Stimulated activated CD8-positive, alpha-beta memory T cell treated with anti-CD3 and anti-CD28 coated beads, Interleukin-4, amount 100 ng/mL, for 1 hour (primary cell): Measurements from ENCODE around the gene PDIA2.

Experiments
- DNase-seq, 2 donors: peaks; one replicate each; pipeline ENCODE4 v3.0.0-alpha.2; 2020; ENCODE audit warnings: low read depth in 2 of 2, low spot score in 1 of 2

Gene PDIA2

DNA sequence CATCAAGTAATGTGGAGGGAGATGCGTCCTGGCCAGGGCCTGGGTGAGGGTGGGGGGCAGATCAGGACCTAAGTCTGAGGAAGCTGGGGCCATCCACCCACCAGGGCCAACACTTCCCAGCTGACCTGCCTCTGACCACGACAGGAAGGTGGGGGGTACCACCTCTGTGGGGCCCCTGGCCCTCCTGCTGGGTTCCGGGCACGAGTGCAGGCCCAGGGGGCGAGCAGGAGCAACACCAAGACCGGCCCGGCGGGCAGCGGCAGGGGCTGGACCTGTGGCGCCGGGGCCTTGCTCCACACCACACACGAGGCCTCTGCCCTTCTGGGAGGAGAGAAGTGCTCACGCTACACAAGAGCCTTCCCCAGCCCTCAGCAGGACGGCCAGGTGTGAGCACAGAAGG lies 13.3 kb downstream of the PDIA2 start:
- DNase-seq: no peak

GRCh38 chr16:296806-297510 lies 14.0 kb downstream of the PDIA2 start:
- no peak for DNase-seq

DNA sequence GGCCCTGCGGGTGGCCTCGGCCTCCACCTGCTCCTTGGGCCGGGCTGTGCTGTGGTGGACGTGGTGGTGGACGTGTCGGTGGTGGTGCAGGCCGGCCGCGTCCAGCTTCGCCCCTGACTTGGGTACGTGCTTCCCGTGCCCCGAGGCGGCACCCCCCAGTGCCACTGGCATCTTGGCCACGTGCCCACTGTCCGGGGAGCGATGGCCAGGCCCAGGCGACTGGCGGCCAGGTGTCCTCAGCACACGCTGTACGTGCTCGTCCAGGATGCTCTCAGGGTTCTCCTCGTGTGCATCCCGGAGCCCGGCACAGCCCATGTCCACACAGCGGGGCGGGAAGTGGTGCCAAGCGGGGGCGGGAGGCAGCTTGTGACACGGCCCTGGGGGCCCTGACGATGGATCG lies 14.9 kb downstream of the PDIA2 start:
- no peak for DNase-seq

DNA sequence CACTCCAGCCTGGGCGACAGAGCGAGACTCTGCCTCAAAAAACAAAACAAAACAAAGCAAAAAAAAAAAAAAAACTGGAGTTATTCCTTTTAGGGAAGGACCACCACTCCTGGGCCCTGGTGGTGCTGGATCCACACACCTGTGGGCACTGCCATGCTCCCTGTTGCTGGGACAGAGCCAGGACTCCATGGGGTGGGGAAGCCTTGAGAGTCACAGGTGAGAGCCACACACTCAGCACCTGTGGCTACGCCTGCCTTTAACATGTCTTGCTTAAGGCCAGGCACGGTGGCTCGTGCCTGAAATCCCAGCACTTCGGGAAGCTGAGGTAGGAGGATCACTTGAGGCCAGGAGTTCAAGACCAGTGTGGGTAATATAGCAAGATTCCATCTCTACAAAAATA lies 18.3 kb downstream of the PDIA2 start:
- DNase-seq: no peak

- no peak for DNase-seq
Measured at GRCh38 chr16:301950-302349, 19.0 kb downstream of the PDIA2 start.

DNA sequence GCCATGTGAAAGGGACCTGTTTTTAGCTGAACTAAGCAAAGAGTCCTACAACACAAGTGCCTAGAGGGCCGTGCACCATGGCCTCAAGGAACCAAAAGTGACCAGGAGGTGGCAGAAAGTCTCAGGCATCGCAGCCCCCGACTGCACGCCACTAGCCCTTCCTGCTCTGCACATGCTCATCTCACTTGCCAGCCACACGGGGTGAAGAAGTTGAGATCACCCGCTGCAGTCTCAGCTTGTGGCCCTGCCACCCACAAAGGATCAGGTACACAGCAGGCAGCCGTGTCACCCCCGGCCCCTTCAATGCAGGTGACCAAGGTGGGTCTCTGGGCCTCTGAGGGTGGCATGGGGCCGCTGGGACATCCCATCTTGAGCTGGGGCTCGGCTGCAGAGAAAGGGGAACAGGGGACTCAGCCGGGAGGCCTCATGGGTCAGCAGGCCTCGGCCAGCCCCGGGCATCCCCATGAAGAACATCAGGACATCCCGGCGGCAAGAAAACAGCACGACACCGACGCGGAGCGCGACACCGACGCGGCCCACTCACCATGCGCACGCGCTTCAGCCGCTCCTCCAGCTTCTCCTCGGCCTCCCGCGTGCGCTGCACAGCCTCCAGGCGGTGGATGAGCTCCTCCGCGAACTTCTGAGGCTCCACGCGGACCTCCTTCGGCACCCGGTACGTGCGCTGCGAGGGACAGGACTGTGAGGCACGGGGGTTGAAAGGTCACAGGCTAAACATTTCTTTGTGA lies 21.0 kb downstream of the PDIA2 start:
- DNase-seq: no peak

DNA sequence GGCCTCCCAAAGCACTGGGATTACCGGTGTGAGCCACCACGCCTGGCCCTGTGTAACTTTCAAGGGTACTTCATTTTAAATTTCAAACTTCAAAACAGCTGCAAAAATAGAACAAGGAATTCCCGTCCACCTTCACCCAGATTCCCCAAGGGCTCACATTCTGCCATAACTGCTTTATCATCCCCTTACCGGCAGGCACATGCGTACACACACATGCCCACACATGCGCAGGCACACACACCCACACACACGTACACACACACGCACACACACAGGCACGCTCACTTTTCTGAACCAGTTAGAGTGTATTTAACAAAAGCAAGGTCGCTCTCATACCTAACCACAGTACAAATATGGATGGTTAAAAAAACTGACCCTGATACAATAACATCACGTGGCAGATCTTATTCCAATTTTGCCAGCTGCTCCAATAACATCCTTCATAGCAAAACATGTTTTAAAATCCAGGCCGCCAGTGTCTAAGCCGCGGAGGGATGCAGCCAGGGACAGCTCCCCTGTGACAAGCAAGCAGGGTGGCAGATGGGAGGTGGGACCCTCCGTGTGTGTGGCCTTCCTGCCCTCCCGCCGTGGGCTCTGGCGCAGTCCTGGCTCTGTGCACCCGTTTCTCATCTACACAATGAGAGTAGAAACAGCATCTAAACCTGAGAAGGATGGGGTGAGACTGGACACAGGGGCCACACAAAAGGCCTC lies 23.1 kb downstream of the PDIA2 start:
- no peak for DNase-seq

DNA sequence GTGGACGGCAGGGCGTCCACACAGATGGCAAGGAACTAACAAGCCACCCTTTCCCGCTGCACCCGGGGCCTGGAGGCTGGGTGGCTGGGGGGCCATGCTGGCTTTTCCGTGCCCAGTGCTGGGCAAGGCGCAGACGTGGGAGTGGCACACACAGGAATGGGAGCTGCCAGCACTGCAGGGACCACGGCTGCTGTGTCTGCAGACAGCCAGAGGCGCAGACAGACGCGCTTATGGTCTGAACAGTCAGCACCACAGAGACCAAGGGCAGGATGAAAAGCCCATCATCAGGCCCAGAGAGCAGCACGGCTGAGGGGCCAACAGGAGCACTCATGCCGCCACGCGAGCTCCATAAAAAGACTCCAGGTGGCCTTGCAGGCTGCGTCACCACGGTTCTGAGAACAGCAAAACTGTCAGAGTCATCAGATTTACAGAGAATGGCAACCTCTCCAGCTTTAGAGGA lies 24.0 kb downstream of the PDIA2 start:
- DNase-seq: no peak

DNA sequence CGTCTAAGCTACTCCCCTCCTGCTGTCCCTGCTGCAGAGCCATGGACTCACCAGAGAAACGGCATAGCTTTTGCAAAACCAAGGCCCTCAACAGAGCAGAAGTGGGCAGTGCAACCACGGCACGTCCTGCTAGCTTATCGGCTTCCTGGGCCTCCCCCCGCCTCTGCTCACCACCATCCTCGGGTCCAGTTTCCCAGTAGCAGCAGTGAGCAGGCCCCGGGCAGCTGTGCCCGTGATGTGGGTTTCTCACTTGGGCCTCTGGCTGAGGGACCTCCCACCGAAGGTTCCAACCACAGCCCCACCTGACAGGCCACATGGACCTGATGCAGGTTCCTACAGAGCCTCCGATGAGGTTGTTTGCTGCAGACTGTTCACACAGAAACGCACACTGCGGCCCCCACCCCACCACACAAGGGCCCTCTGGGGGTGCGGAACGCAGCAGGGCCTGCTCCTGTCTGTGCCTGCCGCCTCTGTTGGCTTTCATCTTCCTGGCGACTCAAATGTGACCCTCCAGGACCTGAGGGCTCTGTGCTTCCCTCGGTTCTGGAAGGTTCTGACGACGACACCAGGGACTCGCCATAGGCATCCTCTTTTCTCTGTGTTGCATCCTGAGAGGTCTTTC lies 24.8 kb downstream of the PDIA2 start:
- no peak for DNase-seq

DNA sequence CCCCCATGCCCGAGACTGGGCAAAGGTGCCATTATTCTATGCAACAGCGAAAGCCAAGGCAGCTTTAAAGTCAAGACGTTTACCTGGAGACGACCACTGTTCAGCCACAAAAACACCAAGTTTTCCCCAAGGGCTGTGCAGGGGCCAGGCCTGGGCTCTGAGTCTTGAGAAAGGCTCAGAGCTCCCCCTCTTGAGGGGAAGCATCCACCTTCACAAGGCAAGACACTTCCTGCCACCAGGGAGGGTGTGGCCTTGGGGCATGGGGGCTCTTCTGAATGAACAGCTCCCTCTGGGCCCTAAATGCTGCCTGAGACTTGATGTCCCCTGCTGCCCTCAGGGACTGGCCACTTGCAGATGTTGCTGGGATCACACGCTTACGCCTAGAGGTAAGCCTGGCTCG lies 26.5 kb downstream of the PDIA2 start:
- no peak for DNase-seq

- no peak for DNase-seq
Measured at GRCh38 chr16:311725-312124, 28.8 kb downstream of the PDIA2 start.

DNA sequence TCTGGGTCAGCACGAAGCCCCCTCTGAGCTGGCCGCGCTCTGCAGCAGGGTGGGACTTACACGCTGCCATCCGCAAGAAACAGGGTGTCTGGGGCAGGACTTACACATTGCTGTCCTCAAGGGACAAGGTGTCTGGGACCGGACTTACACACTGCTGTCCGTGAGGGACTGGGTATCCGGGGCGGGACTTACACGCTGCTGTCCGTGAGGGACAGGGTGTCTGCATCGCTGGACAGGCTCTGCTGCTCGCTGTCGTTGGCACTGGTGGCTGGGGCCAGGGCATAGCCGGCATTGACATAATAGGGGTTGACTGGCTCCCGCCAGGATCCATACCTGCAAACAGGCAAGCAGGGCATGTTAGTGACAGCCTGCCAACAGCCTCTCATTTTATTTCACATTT lies 31.4 kb downstream of the PDIA2 start:
- DNase-seq: no peak

DNA sequence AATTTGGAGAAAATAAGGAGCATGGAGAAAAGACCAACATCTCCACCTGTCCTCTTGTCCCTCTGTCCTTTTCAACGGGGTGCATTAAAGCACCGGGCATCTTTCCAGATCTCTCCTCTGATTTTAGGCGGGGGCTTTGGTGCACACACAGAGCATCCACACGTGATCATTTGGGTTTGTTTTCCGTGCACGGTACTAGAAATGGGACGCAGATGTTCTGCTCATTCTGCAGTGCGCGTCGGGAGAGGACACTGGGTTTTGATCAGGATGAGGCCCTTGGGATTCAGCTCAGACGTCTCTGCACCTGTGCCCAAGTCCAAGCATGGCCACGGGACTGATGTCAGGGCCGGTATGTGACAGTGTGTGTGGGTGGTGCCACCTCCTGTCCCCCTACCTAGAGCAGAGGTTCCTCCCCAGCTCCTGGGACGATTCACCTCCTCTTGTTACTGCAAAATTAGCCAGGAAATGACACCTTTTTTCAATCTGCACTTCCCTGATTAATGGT lies 31.9 kb downstream of the PDIA2 start:
- no peak for DNase-seq

DNA sequence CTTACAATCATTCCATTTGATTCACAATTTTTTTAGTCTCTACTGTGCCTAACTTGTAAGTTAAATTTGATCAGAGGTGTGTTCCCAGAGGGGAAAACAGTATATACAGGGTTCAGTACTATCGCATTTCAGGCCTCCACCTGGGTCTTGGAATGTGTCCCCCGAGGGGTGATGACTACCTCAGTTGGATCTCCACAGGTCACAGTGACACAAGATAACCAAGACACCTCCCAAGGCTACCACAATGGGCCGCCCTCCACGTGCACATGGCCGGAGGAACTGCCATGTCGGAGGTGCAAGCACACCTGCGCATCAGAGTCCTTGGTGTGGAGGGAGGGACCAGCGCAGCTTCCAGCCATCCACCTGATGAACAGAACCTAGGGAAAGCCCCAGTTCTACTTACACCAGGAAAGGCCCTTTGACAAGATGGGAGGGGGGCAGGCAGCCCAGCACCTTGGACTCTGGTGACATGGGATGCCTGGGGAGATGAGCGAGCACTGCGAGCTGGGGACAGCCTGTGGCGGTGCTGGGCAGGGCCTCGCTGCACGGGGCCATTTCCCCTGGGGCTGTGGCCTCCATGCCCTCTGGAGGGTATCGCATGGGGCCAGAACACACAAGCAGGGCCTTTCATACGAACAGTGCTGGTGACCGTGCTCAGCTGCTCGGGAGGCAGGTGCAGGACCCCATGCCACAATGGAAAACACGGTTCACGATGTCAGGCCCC lies 33.9 kb downstream of the PDIA2 start:
- no peak for DNase-seq

DNA sequence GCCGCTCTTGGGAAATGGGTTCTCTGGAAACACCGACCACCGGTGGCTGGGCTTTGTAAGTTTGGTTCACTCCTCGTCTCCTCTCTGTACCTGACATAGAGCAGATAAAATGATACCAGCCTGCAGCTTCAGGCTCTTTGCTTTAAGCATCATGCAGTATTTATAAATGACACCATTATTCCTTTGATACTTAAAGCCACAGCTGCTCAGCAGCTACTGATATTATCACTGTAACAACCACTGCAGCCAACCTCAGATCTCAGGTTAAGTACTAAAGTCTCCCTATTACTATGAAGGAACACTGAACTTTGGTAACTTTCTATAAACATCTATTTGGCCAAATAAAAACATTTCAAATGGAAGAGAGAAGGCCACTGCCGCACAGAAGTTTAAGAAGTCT lies 34.6 kb downstream of the PDIA2 start:
- DNase-seq: no peak

GRCh38 chr16:318628-319027 lies 35.7 kb downstream of the PDIA2 start:
- DNase-seq: no peak

- no peak for DNase-seq
Measured at GRCh38 chr16:320206-320605, 37.2 kb downstream of the PDIA2 start.

GRCh38 chr16:321532-321931 lies 38.6 kb downstream of the PDIA2 start:
- no peak for DNase-seq

DNA sequence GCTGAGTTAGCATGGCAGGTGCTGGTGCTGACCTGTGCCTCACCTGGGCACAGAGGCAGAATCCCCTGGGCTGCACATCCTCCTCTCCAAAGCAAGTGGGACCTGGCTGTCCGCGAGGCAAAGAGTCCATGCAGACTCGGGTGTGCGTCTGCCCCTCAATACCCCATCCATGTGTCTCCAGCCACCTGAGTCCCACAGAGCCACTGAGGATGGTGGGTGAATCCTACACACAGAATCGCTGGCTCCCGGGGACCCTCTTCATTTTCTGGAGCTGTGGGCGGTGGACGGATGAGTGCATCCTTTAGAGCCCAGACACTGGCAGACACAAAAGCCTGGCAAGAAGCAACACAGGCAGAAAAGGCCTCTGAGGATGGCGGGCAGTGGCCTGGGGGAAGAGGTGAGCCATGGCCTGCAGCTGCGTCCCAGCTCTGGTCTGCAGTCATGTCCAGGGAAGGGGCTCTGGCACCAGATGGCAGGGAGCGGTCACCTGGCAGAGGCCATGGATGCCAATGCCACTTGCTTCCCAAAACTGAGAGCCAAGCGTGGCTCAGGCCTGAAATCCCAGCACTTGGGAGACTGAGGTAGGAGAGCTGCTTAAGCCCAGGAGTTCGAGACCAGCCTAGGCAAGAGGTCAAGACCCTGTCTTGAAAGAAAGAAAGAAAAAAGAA lies 39.6 kb downstream of the PDIA2 start:
- no peak for DNase-seq

DNA sequence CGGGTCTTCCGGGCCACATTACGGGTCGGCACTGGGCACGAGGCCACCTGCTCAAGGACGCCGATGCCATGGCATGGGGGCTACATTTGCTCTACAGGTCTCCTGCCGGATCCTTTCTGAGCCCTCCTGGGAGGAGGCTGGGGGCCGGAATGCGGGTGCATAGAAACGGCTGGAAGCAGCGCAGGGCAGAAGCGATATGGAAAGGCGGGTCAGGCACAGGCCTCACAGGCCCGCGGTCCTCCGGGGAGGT lies 41.2 kb downstream of the PDIA2 start:
- no peak for DNase-seq
